Peyer's patch (tissue), 4 donors: ENCODE measurements around the gene RNF157. TPM values are rescaled to one million over a fixed set of nuclear protein-coding genes. Genes with fewer than 3 reads are reported as not detected.

Experiments
- DNase-seq, 3 donors: peaks; one replicate each; pipeline ENCODE4 v3.0.0-alpha.2; 2017 to 2019
- H3K27ac ChIP-seq, 4 donors: fragments of 200-600 bp; sonication (generic); one replicate each; pipeline ENCODE4 v1.5.1; 2016 to 2019
- H3K27me3 ChIP-seq, 2 donors: fragments of 200-600 bp; sonication (generic); one replicate each; pipeline ENCODE4 v1.5.1; 2019
- H3K36me3 ChIP-seq, 3 donors: fragments of 200-600 bp; sonication (generic); one replicate each; pipeline ENCODE4 v1.5.1; 2016 to 2019
- H3K4me1 ChIP-seq, 4 donors: fragments of 200-600 bp; sonication (generic); one replicate each; pipeline ENCODE4 v1.5.1; 2016 to 2019
- H3K4me3 ChIP-seq, 4 donors: fragments of 200-600 bp; sonication (generic); 1 replicate in 3 of 4; 2 replicates in 1 of 4; pipeline ENCODE4 v1.5.1; 2016 to 2019; ENCODE audit warnings: mild to moderate bottlenecking in 1 of 4
- H3K9me3 ChIP-seq, 4 donors: fragments of 200-600 bp; sonication (generic); one replicate each; pipeline ENCODE4 v1.5.1; 2016 to 2019; ENCODE audit warnings: mild to moderate bottlenecking in 1 of 4
- CTCF ChIP-seq, 6 experiments: fragments of 450-650 bp in 4 of 6; fragments of 200-600 bp in 2 of 6; sonication (generic) in 1 of 6; IDR thresholded peaks; one replicate each; pipeline ENCODE4 v1.5.1; 2017 to 2019; ENCODE audit warnings: antibody characterized with exemption in 6 of 6, mild to moderate bottlenecking in 3 of 6, moderate library complexity in 1 of 6
- POLR2A ChIP-seq, 2 donors: fragments of 450-650 bp; IDR thresholded peaks; one replicate each; pipeline ENCODE4 v1.5.1; 2017; ENCODE audit warnings: antibody characterized with exemption in 2 of 2, mild to moderate bottlenecking in 2 of 2, moderate library complexity in 2 of 2
- total RNA-seq, 4 donors: library from RNA; depleted of rRNA; stranded (reverse); fragments of >200 nt; gene quantifications; one replicate each; pipeline ENCODE4 v1.1.0, GENCODE V29; 2016

Gene RNF157
- total RNA-seq, 4 donors from 2014 or later: 73.4 to 115 (median 106) TPM

- Histone ChIP-seq H3K9me3 (no peaks in the 10 kb centered on the region), H3K36me3 (peaks cover 0 to 12% (median 0%) of the 10 kb centered on the region in 3 donors), H3K4me1 (peaks cover 10 to 68% (median 48%) of the 10 kb centered on the region in 4 donors), H3K27ac (peak within 1 kb of the TSS; percentile 92 to 98 (median 95)), H3K27me3 (no peaks in the 10 kb centered on the region), H3K4me3 (peak within 1 kb of the TSS; percentile 80 to 99 (median 92))
- peak; percentile 99 to 100 (median 99) for DNase-seq
- peak; percentile 92 to 93 for TF ChIP-seq POLR2A (IDR thresholded peaks at IDR 0.05)
- TF ChIP-seq CTCF (IDR thresholded peaks at IDR 0.05): no peak
Observed at GRCh38 chr17:76264755-76265623, 24.7 kb upstream of the RNF157 start, which contains the start of gene UBALD2. UBALD2 (plus strand) TSS chr17:76265348; CDS start chr17:76265506, 158 bp downstream.

GRCh38 chr17:76264425-76264754, 24.1 kb upstream of the RNF157 start:
- Histone ChIP-seq H3K4me1 (peaks cover 10 to 65% (median 42%) of the 10 kb centered on the region in 4 donors), H3K27me3 (no peaks in the 10 kb centered on the region), H3K9me3 (no peaks in the 10 kb centered on the region), H3K36me3 (peaks cover 0 to 6% (median 0%) of the 10 kb centered on the region in 3 donors), H3K27ac (peak overlapping the region; percentile 79 to 98 (median 92)), H3K4me3 (peak overlapping the region in 2 of 4 donors; percentile 3 to 10)
- TF ChIP-seq POLR2A (IDR thresholded peaks at IDR 0.05) (no peak), CTCF (IDR thresholded peaks at IDR 0.05) (no peak)
- DNase-seq: no peak

GRCh38 chr17:76263896-76264295, 23.6 kb upstream of the RNF157 start:
- Histone ChIP-seq H3K9me3 (no peaks in the 10 kb centered on the region), H3K4me1 (peaks cover 10 to 61% (median 37%) of the 10 kb centered on the region in 4 donors), H3K4me3 (no peak overlapping the region), H3K36me3 (peaks cover 0 to 1% (median 0%) of the 10 kb centered on the region in 3 donors), H3K27me3 (no peaks in the 10 kb centered on the region), H3K27ac (peak overlapping the region; percentile 79 to 98 (median 92))
- no peak for DNase-seq
- no peak for TF ChIP-seq POLR2A (IDR thresholded peaks at IDR 0.05)
- TF ChIP-seq CTCF (IDR thresholded peaks at IDR 0.05): no peak

GRCh38 chr17:76262732-76263344, 22.5 kb upstream of the RNF157 start:
- H3K27ac ChIP-seq: peak overlapping the region; percentile 79 to 98 (median 92)
- peak overlapping the region in 2 of 4 donors; percentile 39 to 42 for H3K4me3 ChIP-seq
- no peaks in the 10 kb centered on the region for H3K9me3 ChIP-seq
- no peaks in the 10 kb centered on the region for H3K36me3 ChIP-seq
- H3K4me1 ChIP-seq: peaks cover 12 to 61% (median 27%) of the 10 kb centered on the region in 4 donors
- no peaks in the 10 kb centered on the region for H3K27me3 ChIP-seq
- peak; percentile 60 to 88 (median 85) for DNase-seq
- peak; percentile 84 to 96 for TF ChIP-seq POLR2A (IDR thresholded peaks at IDR 0.05)
- TF ChIP-seq CTCF (IDR thresholded peaks at IDR 0.05): no peak

- peak overlapping the region in 2 of 4 donors; percentile 39 to 42 for H3K4me3 ChIP-seq
- no peaks in the 10 kb centered on the region for H3K9me3 ChIP-seq
- no peaks in the 10 kb centered on the region for H3K36me3 ChIP-seq
- H3K4me1 ChIP-seq: peaks cover 10 to 49% (median 16%) of the 10 kb centered on the region in 4 donors
- TF ChIP-seq CTCF (IDR thresholded peaks at IDR 0.05): no peak
- no peak for TF ChIP-seq POLR2A (IDR thresholded peaks at IDR 0.05)
- H3K27ac ChIP-seq: peak overlapping the region; percentile 79 to 98 (median 92)
- no peaks in the 10 kb centered on the region for H3K27me3 ChIP-seq
- peak in 1 of 3 donors; percentile 45 for DNase-seq
Observed at GRCh38 chr17:76261421-76262215, 21.3 kb upstream of the RNF157 start.
